Ovary (tissue), 3 donors: Measurements from ENCODE around the gene KCNK2.

Experiments used
- EP300 ChIP-seq: sonication (generic); formaldehyde crosslinking; IDR thresholded peaks from one replicate; pipeline ENCODE4 v1.6.1; 2017; ENCODE audit warnings: antibody characterized with exemption
- POLR2A ChIP-seq: fragments of 450-650 bp; IDR thresholded peaks from one replicate; pipeline ENCODE4 v1.6.1; 2017; ENCODE audit warnings: antibody characterized with exemption, mild to moderate bottlenecking, moderate library complexity
- TF ChIP-seq, protein P1 (sequence below), 3 donors: fragments of 450-650 bp in 2 of 3; fragments of 200-600 bp in 1 of 3; IDR thresholded peaks; one replicate each; pipeline versions ENCODE4 v1.5.1 to v1.8.0; 2016 to 2022; ENCODE audit warnings: antibody characterized with exemption in 3 of 3, mild to moderate bottlenecking in 1 of 3
- donor health status: DM: no; HTN: no; CAD: no.

DNA sequence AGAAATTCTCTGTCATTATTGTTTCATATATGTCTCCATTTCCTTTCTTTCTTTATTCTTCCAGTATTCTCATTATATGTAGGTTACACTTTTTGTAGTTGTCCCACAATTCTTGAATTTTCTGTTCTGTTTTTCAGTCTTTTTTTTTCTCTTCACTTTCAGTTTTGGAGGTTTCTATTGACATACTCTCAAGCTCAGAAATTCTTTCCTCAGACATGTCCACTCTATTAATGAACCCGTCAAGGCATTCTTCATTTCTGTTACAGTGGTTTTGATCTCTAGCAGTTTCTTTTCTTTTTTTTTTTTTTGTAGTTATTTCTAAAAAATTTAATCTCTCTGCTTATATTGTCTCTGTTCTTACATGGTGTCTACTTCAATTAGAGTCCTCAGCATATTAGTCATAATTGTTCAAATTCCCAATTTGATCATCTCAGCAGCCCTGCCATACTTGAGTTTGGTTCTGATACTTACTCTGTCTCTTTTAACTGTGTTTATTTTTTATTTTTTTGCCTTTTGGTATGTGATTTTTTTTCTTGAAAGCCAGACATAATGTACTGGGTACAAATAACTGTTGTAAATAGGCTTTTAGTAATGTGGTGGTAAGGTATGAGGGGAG, 49.5 kb upstream of the KCNK2 start:
- TF ChIP-seq, protein P1, sequence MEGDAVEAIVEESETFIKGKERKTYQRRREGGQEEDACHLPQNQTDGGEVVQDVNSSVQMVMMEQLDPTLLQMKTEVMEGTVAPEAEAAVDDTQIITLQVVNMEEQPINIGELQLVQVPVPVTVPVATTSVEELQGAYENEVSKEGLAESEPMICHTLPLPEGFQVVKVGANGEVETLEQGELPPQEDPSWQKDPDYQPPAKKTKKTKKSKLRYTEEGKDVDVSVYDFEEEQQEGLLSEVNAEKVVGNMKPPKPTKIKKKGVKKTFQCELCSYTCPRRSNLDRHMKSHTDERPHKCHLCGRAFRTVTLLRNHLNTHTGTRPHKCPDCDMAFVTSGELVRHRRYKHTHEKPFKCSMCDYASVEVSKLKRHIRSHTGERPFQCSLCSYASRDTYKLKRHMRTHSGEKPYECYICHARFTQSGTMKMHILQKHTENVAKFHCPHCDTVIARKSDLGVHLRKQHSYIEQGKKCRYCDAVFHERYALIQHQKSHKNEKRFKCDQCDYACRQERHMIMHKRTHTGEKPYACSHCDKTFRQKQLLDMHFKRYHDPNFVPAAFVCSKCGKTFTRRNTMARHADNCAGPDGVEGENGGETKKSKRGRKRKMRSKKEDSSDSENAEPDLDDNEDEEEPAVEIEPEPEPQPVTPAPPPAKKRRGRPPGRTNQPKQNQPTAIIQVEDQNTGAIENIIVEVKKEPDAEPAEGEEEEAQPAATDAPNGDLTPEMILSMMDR (IDR thresholded peaks at IDR 0.05): no peak
- TF ChIP-seq EP300 (no peak), POLR2A (no peak)
